Stimulated activated CD4-positive, alpha-beta T cell treated with anti-CD3 and anti-CD28 coated beads, Interleukin-4, amount 100 ng/mL, for 24 hours (primary cell): ENCODE data around the gene CREM.
"Not testable (repeated sequence)": the region's sequence is repeated elsewhere in the genome, so short reads cannot be mapped to it uniquely, and the experiment has no call there.

Experiments used
- DNase-seq: peaks from one replicate; pipeline ENCODE4 v3.0.0-alpha.2; 2020

The CREM gene

DNA sequence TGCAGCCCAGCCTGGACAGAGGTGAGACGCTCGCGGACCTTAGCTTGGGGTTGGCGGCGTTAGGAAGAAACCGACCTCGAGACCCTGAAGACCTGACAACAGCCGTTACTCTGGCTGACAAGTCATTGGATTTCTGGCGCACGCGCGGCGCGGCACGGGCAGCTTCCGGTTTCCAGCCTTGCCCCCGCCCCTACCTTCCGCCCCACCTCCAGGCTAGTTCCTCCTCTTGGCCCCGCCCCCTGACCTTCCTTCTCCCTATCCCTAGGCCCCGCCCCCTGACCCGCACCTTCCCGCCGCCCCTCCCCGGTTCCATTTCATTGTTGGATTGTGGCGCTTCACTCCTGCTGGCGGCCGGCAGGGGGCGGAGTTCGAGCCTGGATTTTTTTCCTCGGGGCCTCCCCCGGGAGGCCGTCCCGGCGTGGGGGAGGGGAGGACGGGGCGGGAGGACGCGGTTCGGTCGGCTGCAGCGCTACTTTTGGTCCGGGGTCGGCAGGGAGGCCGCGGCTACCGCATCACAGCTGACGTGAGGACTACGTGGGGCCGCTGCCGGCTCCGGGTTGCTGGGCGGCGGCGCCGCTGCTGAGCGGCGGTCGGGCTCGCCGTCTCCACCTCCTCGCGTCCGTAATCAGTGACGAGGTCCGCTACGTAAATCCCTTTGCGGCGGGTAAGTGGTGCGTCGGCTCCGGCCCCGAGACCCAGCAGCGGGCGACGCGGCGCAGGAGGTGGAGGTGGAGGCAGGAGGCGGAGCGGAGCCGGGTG, at the start of gene CREM:
Gene CREM, plus strand, starts transcription at position 317 of the 759 bp plus-strand sequence. CDS start 10,990 bp downstream, outside the sequence.
- peak; percentile 100 for DNase-seq

DNA sequence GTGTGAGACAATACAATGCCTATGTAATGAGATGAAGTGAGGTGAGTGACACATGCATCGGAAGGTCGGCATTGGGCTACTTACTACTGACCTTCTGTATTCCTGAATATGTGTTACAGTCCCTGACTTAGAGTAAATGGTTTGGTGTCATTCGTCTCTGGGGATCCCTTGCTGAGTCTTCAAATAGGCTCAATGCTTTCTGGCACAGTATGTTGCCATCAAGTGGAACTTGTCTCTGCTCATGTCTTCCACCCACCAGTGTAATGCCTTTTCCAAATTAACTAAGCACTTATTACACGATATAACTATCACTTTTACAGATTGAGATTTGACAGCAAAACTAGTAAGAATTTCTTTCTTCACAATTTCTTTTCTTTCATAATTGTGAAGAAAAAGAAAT, 47.4 kb upstream of the CREM start:
- no peak for DNase-seq

DNA sequence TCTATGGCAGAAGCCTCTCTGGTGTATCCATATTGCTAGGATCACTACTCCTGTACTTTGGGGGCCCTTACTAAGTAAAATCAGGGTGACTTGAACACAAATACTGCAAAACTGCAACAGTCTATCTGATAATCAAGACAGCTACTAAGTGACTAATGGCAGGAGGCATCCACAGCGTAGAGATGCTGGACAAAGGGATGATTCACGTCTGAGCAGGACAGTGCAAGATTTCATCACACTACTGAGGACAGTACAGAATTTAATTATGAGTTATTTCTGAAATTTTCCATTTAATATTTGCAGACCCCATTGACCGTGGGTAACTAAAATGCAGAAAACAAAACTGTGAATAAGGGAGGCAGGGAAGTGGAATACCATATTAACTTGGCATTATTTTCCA, 46.9 kb upstream of the CREM start:
- DNase-seq: no peak

DNA sequence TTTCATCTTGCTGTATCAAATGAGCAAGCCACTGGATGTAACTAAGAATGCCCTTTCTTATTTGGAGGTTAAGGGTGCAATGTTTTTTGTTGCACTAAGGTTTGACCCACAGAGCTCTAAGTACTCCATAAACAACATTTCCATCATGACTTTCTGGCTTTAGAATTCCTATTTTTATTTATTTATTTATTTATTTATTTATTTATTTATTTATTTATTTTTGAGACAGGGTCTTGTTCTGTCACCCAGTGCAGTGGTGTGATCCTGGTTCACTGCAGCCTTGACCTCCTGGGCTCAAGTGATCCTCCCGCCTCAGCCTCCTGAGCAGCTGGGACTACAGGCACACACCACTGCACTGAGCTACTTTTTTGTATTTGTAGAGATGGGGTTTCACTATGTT, 46.4 kb upstream of the CREM start:
- not testable (repeated sequence) for DNase-seq

DNA sequence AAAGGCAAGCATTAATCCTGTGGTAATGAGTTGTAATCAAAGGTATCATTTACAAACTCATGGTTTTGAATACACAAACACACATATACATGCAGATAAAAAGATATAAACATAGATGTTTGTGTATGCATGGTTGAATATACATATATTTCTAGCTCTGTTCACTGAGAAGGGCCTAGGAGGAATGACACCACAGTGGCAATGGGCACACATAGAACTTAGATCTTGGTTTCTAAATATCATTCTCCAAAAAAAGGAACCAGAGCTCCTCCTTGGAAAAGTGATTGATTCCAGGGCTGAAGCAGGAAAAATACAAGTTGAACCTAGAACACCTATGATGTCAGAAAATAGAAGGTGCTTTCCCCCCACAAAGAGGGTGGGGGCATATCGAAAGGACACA, 43.4 kb upstream of the CREM start:
- no peak for DNase-seq

DNA sequence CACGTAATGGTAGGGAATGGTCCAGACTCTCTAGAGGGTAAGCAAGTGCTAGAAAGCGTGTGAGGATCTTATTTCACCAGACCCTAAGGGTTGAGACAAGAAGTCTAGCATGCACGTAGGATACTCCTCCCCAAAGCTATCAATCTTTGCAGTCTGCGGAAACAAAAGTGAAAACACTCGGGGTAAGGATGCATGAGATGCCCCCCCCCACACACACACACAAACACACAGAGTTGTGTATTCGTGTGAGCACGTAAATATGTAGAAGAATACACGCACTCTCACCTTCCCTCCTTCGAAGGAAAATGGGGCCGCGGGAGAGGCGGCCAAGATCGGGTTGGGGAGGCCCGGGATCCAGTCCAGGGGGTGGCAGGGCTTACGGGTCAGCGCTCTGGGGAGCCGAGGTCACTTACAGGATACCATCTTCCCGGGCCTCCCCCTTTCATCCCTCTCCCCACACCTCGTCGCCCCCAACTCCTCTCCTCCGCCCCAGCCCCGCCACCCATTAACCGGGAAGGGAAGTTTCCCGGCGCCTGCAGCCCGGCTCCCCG, 37.0 kb upstream of the CREM start:
- DNase-seq: peak; percentile 6

DNA sequence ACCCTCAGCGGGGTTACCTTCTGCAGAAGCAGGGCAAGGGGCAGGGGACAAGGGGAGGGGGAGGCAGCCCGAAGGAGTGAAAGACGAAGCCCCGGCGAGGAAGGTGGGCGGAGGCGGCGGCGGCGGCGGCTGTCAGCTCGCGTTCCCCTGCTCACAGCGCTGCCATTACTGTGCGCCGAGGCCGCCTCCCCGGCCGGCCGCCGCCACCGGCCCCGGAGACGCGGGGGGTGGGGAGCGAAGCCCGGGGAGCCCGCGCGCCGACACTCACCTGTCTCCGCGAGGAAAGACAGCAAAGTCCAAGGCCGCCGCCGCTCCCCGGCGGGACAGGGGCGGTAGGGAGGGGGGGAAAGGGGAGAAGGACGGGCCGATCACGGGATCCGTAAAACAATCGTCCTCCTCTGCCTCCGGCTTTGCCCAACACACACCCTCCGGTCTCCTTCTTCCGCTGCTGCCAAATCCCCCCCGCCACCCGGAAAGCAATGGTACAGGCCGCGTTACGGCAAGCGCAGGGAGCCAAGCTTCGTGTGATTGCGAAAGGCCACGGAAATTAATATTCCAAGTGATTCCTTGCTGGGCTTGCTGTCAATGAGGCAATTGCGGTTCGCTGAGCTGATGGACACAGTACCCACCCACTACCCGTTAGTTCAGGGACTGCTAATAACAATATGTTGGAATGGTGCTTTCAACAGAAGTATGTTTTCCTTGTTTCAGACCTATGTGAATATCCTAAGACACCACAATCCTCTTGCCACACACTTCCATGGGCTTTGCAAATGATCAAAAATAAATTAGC, 36.3 kb upstream of the CREM start, which contains the start of gene CUL2:
Gene CUL2, minus strand, starts transcription at position 180 of the 793 bp plus-strand sequence. CDS start 19,024 bp downstream, outside the sequence.
- peak; percentile 94 for DNase-seq

DNA sequence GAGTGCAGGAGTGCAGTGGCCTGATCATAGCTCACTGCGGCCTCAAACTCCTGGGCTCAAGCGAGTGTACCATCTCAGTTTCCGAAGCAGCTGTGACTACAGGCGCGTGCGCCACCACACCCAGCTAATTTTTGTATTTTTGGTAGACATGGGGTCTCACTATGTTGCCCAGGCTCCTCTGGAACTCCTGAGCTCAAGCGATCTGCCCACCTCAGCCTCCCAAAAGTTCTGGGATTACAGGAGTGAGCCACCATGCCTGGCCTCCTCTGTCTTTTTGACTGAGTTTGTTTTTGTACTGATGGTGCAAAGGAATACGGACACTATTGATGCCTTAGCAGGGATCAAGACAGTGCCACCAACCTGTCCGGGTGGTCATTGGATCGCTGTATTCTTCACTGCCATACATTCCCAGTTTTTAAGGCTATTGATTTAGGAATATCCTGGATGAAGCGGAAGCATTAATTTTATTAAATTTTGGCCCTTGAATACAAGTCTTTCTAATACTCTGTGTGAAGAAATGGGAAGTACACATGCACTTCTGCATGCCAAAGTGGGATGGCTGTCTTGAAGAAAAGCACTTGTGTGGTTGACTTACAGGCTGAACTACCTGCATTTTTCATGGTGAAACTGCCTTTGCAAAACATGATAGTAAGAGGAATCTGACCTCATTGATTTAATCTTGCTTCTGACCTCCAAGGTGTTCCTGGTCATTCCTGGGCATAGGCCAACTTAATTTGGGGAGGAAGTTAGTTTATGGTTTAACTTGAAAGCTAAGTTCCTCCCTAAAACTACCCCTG, 34.5 kb upstream of the CREM start:
- no peak for DNase-seq

DNA sequence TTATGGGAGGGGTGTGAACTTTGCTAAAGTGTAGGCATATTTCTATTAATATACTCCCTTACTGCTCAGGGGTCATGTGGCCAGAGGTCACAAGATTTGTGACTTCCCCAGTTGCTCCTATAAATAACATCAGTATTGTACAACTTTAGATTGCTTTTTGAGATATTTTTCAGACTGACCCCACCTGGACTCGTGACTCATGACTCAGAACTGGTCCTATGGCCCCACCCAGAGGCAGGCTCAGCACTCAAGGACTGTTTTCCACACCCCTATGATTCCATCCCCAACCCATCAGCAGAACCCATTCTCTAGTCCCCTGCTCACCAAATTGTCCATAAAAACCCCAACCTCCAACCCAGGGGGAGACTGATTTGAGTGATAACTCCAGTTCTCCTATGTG, 33.8 kb upstream of the CREM start:
- DNase-seq: no peak

DNA sequence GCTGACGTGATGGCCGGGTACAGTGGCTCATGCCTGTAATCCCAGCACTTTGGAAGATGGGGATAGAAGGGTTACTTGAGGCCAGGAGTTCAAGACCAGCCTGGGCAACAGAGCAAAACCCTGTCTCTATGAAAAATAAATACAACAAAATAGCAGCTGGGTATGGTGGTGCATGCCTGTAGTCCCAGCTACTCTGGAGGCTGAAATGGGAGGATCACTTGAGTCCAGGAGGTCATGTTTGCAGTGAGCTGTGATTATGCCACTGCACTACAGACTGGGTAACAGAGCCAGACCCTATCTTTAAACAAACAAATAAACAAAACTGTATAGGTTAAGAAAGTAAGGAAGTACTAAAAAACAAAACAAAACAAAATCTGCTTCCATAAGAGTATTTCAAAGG, 30.3 kb upstream of the CREM start:
- no peak for DNase-seq

DNA sequence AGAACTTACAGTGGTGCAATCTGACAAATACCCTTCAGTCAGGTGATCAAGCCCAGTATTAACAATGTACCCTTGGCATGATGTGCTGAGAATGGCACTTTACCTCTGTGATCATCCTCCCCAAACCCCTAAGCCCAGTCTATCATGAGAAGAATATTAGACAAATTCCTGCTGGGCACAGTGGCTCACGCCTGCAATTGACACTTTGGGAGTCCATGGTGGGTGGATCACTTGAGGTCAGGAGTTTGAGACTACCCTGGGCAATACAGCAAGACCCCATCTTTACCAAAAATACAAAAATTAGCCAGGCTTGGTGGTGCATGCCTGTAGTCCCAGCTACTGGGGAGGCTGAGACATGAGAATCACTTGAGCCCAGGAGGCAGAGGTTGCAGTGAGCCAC, 29.1 kb upstream of the CREM start:
- no peak for DNase-seq

DNA sequence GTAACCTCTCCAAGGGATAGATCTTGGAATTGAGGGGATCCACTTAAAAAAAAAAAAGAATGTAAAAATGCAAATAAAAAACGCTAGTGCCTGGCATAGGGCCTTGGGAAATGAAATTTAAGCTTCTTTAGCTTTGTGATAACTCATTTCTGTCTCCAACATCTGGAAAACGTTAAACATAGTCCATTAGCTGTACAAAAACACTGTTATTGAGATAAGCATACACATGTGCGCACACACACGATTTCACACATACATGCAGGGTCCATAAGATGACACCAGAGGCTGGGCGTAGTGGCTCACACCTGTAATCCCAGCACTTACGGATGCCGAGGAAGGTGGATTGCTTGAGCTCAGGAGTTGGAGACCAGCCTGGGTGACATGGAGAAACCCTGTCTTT, 22.8 kb upstream of the CREM start:
- no peak for DNase-seq

DNA sequence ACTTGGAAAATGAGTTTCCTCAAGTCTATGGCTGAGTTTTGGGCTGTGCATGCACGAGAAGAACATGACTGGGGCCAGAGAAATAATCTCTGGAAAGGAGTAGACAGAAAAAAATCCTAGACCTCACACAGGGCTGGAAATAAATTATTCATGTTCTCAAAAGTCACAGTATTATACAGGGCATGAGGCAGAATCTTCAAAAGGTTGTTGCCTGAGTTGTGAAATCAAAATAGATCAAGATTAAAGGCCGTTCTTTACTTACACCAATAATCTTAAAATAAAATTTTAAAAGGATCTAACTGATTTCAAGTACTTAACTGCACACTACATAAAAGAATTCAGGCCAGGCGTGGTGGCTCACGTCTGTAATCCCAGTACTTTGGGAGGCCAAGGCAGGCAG, 14.1 kb upstream of the CREM start:
- DNase-seq: no peak

DNA sequence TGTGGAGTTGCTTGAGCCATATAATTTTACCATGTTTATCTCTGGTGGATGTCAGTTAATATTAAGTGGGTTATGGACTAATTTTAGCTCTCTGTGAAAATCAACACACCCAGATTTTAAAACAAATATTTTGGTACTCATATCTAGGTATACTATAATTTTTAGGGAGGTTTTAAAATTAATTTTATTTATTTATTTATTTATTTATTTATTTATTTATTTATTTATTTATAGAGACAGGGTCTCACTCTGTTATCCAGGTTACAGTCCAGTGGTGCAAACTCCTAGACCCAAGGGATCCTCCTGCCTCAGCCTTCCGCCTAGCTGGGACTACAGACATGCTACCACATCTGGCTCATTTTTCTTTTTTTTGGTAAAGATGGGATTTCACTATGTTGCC, 7.3 kb upstream of the CREM start:
- no peak for DNase-seq

DNA sequence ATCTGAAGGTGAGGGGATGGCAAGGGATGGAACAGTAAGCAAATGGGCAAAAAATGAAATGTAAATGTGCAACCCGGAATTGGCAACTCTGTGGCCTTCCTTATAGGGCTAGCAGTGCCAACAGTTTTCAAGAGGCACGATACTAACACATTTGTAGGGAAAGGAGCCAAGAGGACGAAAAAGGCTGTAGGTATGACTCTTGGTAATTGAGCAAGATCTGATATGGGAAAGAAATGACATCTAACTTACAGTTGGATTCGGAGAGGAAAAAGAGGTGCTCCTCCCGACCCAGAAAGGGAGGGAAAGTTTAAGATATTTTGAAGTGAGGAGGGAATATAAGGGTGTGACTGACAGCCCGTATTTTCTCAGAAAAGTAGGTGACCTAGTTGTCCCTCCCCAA, 2.1 kb upstream of the CREM start:
- no peak for DNase-seq

DNA sequence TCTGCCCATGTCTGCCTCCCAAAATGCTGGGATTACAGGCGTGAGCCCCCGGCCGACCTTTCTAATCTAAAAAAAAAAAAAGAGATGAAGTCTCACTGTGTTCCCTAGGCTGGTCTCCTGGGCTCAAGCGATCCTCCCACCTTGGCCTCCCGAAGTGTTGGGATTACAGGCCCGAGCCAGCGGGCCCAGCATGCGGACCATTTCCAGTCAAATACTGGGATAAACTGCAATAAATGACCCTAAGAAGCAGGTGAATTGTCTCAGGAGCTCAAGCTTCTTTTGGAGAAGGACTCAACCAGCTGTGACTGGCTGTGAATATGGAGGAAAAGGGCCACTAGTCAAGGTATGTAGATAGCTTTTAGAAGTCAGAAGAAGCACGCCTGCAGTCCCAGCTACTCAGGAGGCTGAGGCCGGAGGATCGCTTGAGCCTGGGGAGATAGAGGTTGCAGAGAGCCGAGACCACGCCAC, 550 bp upstream of the CREM start:
- no peak for DNase-seq

DNA sequence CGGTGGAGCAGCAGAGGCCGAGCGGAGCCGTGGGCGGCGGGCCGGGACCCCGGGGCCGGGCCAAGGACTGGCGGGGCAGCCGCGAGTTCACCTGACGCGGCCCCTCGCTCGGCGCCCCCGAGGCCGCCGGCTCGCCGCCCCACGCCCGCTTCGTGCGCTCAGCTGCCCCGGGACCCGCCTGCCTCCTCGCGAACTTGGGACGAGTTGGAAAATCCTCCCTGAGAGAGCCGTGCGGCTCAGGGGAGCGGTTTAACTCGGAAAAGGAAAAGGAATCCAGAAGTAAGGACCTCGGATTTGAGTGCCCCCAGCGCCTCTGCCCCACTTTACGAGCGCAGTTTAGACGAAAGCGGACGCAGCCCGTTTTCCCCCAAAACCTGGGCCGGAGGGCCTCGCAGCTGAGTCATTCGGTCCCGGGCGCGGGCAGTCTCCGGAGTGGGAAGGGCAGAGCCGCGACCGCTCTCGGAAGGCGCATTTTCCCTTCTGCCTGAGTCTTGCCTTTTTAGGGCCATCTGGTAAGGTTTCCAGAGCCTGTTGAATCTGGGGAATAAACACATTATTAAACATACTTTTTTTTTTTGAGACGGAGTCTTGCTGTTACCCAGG, 744 bp downstream of the CREM start:
- DNase-seq: peak; percentile 70

DNA sequence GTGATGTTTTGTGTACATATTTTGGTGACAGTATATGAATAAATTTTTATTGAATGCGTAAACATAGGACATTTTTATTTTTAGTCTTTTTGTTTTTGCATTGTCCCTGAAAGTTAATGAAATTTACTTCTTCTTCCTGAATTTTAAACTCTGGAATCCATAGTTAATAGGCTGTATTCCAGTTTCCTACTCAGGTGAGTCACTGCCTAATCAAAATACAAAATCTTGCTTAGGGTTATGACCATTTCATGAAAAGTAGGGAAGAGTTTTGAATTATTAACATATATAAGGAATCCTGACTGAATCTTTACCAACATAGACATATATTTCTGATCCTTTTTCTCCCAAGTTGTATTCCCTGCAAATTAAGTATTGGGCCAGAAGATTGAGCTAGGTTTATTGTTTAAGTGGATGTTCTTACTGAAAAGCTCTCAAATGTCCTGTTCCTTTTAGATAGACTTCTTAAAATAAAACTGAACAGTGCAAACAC, 2.6 kb downstream of the CREM start:
- no peak for DNase-seq

DNA sequence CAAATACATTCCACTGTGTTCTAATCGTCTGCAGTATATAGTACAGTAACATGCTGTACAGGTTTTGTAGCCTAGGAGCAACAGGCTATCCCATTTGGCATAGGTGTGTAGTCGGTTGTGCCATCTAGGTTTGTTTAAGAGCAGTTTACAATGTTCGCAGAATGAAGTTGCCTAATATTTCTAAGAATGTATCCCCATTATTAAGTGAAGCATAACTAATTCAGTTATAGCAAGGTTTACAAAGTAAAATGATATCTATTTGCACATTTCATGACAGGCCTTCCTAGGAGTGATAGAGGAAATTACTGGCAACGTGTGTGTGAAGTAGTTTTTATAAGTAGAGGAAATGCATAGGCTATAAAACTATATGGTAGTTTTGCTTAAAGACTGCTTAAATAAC, 4.0 kb downstream of the CREM start:
- no peak for DNase-seq

DNA sequence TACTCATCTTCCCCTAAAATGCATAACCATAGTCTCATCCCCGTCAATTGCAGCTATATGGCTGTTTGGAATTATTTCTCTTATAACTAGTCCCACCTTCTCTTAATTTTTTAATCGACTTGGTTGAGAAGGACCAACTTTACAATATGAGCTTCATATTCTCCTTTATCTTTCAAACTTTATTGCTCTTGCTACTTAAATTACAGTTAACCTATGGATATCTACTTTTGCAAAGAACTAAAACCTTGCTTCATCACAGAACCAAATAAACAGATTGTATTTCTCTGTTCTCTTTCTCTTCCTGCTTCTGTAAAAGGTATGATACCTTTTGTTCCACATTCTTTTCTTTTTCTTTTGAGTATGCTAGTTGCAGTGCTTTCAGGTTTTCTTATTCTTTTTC, 6.1 kb downstream of the CREM start:
- no peak for DNase-seq

DNA sequence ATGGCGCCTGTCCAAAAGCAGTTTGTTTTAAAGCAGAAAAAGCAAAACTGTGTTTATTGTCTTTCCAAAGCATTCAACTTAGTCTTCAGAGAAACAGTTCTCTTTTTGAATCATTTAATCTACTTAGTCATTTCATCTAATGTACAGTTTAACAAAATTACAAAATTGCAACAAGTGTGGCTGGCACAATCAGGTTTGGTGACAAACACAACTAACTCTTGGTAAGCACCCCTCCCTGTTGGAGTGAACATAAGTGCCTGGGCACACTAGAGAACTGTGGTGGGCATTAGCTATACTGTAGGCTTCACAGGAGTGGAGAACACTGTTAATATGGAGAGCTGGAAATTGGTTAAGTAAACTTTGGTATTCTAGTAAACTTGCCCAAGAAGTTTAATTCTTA, 6.9 kb downstream of the CREM start:
- DNase-seq: no peak

DNA sequence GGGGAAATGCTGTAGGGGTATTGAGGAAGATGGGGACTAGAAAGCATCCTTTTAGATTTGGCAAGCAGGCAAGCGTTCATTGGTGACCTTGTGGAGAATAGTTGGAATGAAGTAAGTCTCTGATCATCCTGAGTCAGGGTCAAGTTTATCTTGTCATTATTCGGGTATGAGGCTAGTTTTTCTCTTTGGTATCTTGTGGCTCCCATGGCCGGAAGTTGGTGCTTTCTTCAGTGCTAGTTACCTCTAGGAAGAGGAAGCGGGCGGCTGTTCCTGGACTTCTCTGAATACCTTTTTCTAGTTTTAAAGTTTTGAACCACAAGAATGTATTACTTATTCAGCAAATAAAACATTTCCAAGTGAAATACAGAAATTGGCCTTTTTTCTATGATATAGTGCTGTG, 9.2 kb downstream of the CREM start:
- DNase-seq: no peak
